Keratinocyte (primary cell): ENCODE data around the gene STARD3. TPM values are rescaled to one million over a fixed set of nuclear protein-coding genes. Genes with fewer than 3 reads are reported as not detected.

Experiments
- DNase-seq: peaks from one replicate; pipeline ENCODE4 v3.0.0-alpha.2; 2011; ENCODE audit warnings: low read depth, missing footprints, low spot score
- FAIRE-seq: peaks from 2 replicates; lab custom pipeline; 2011; peaks lifted over from hg19 to GRCh38; lab: Jason Lieb, UNC
- H2AFZ ChIP-seq: 2 replicates; pipeline ENCODE4 v1.6.0; 2012; ENCODE audit warnings: low read length, control low read depth, inconsistent platforms; ENCODE audit not compliant: control insufficient read depth
- H3K27ac ChIP-seq: 2 replicates; pipeline ENCODE4 v1.5.1; 2011; ENCODE audit warnings: low read length; ENCODE audit not compliant: control insufficient read depth, insufficient read depth
- H3K27me3 ChIP-seq: 3 replicates; pipeline ENCODE4 v1.6.0; 2011; ENCODE audit warnings: low read length; ENCODE audit not compliant: control insufficient read depth, insufficient read depth; ENCODE audit errors: extremely low read depth
- H3K36me3 ChIP-seq, 2 experiments: 2 replicates in 1 of 2; 3 replicates in 1 of 2; pipeline ENCODE4 v1.5.1; 2011; ENCODE audit warnings: low read length in 2 of 2, mild to moderate bottlenecking in 1 of 2; ENCODE audit not compliant: control insufficient read depth in 2 of 2, insufficient read depth in 2 of 2; ENCODE audit errors: extremely low read depth in 1 of 2
- H3K4me1 ChIP-seq: 3 replicates; pipeline ENCODE4 v1.5.1; 2011; ENCODE audit warnings: low read length; ENCODE audit not compliant: control insufficient read depth, insufficient read depth; ENCODE audit errors: extremely low read depth
- H3K4me2 ChIP-seq: 3 replicates; pipeline ENCODE4 v1.6.0; 2011; ENCODE audit warnings: low read depth, low read length; ENCODE audit not compliant: control insufficient read depth, insufficient read depth; ENCODE audit errors: extremely low read depth
- H3K4me3 ChIP-seq, 3 experiments: fragments of 200-600 bp in 1 of 3; sonication (generic) in 1 of 3; 2 replicates in 2 of 3; 3 replicates in 1 of 3; pipeline ENCODE4 v1.5.1; 2011 to 2016; ENCODE audit warnings: low read length in 3 of 3, mild to moderate bottlenecking in 3 of 3, control low read depth in 2 of 3, inconsistent platforms in 1 of 3, low read depth in 1 of 3, mixed read lengths in 1 of 3, mixed run types in 1 of 3, moderate library complexity in 1 of 3; ENCODE audit not compliant: control insufficient read depth in 2 of 3, insufficient read depth in 2 of 3; ENCODE audit errors: extremely low read depth in 1 of 3
- H3K79me2 ChIP-seq: 2 replicates; pipeline ENCODE4 v1.6.0; 2012; ENCODE audit warnings: low read length; ENCODE audit not compliant: control insufficient read depth, insufficient read depth
- H3K9ac ChIP-seq: 3 replicates; pipeline ENCODE4 v1.6.0; 2011; ENCODE audit warnings: low read length; ENCODE audit not compliant: control insufficient read depth, insufficient read depth; ENCODE audit errors: extremely low read depth
- H3K9me1 ChIP-seq: 3 replicates; pipeline ENCODE4 v1.6.0; 2011; ENCODE audit warnings: low read length; ENCODE audit not compliant: control insufficient read depth, insufficient read depth; ENCODE audit errors: extremely low read depth
- H3K9me3 ChIP-seq: 2 replicates; pipeline ENCODE4 v1.5.1; 2012; ENCODE audit warnings: low read depth, low read length; ENCODE audit not compliant: control insufficient read depth
- H4K20me1 ChIP-seq: 3 replicates; pipeline ENCODE4 v1.6.0; 2011; ENCODE audit warnings: low read length; ENCODE audit not compliant: control insufficient read depth, insufficient read depth; ENCODE audit errors: extremely low read depth
- CTCF ChIP-seq, 3 experiments: IDR thresholded peaks in 1 of 3; conservative IDR thresholded peaks in 1 of 3; optimal IDR thresholded peaks in 1 of 3; 2 replicates in 2 of 3; 3 replicates in 1 of 3; pipeline versions ENCODE3 to v1.5.1; 2011; ENCODE audit warnings: low read length in 3 of 3, mild to moderate bottlenecking in 3 of 3, moderate library complexity in 2 of 3, control low read depth in 1 of 3, inconsistent platforms in 1 of 3; ENCODE audit not compliant: insufficient read depth in 2 of 3; ENCODE audit errors: extremely low read depth in 1 of 3
- EZH2 ChIP-seq: IDR thresholded peaks from one replicate; pipeline ENCODE4 v1.6.1; 2012; ENCODE audit warnings: inconsistent platforms, mild to moderate bottlenecking, low read length, moderate library complexity
- dilution Hi-C: fragments of 300-500 bp; cut with MboI; formaldehyde crosslinking; loops from one replicate; pipeline ENCODE4 v1.7.0; 2020; ENCODE audit warnings: low sequenced_read_pairs; ENCODE audit not compliant: extremely low pct_ligation_motif_present
- polyA plus RNA-seq, 5 experiments: library from polyadenylated mRNA; depleted of rRNA in 3 of 5; stranded (reverse) in 3 of 5; stranded (forward) in 1 of 5; unstranded in 1 of 5; fragments of >200 nt; gene quantifications; 1 replicate in 1 of 5; 2 replicates in 3 of 5; 3 replicates in 1 of 5; pipeline versions ENCODE4 v1.2.1 to v1.2.3, GENCODE V29; 2011 to 2012; ENCODE audit warnings: missing spikeins in 2 of 5, low read depth in 1 of 5, low replicate concordance in 1 of 5

STARD3 gene
- polyA plus RNA-seq, 1 donor (not counting 4 experiments of a cell fraction or from before 2014, with no cell fraction given) = 29.0 TPM

GRCh38 chr17:39640591-39641031 is 3.7 kb downstream of the STARD3 start:
- Histone ChIP-seq H3K9me3 (no peaks in the 10 kb centered on the region), H3K79me2 (peaks cover 50% of the 10 kb centered on the region), H3K4me3 (no peak overlapping the region), H3K27me3 (no peaks in the 10 kb centered on the region), H3K4me1 (peaks cover 27% of the 10 kb centered on the region), H3K36me3 (no peaks in the 10 kb centered on the region), H4K20me1 (peaks cover 6% of the 10 kb centered on the region), H3K27ac (no peak overlapping the region), H2AFZ (no peak overlapping the region), H3K9ac (no peak overlapping the region), H3K4me2 (no peak overlapping the region), H3K9me1 (peaks cover 3% of the 10 kb centered on the region)
- no peak for FAIRE-seq
- dilution Hi-C loops = no loop called here
- no peak for TF ChIP-seq EZH2
- TF ChIP-seq CTCF (optimal IDR thresholded peaks at IDR 0.05 in 1 of 3, IDR thresholded peaks at IDR 0.05 in 1 of 3, conservative IDR thresholded peaks at IDR 0.05 in 1 of 3; ENCODE audit: extremely low read depth in 1 of 3, insufficient read depth in 2 of 3, low read length in 3 of 3) = no peak
- DNase-seq = no peak

GRCh38 chr17:39641097-39641496 is 4.2 kb downstream of the STARD3 start:
- Histone ChIP-seq H3K4me1 (peaks cover 27% of the 10 kb centered on the region), H3K27ac (no peak overlapping the region), H2AFZ (no peak overlapping the region), H3K36me3 (no peaks in the 10 kb centered on the region), H3K4me3 (no peak overlapping the region), H3K9me1 (peaks cover 3% of the 10 kb centered on the region), H3K27me3 (no peaks in the 10 kb centered on the region), H3K9ac (no peak overlapping the region), H4K20me1 (peaks cover 6% of the 10 kb centered on the region), H3K9me3 (no peaks in the 10 kb centered on the region), H3K79me2 (peaks cover 51% of the 10 kb centered on the region), H3K4me2 (no peak overlapping the region)
- TF ChIP-seq CTCF (optimal IDR thresholded peaks at IDR 0.05 in 1 of 3, IDR thresholded peaks at IDR 0.05 in 1 of 3, conservative IDR thresholded peaks at IDR 0.05 in 1 of 3; ENCODE audit: extremely low read depth in 1 of 3, insufficient read depth in 2 of 3, low read length in 3 of 3) (no peak), EZH2 (no peak)
- dilution Hi-C loops = no loop called here
- DNase-seq (no peak), FAIRE-seq (no peak)
